Karpas-422 (cell line): Measurements from ENCODE around the gene NLGN1. TPM values are rescaled to one million over a fixed set of nuclear protein-coding genes. Genes with fewer than 3 reads are reported as not detected.

ENCODE experiments used
- DNase-seq: peaks from one replicate; pipeline ENCODE4 v3.0.0-alpha.2; 2015
- H2AFZ ChIP-seq: fragments of 200-600 bp; sonication (generic); 2 replicates; pipeline ENCODE4 v1.6.1; 2014; ENCODE audit warnings: antibody characterized with exemption, low read length, mixed read lengths
- H3K27ac ChIP-seq: fragments of 200-600 bp; sonication (generic); 2 replicates; pipeline ENCODE4 v1.5.1; 2014; ENCODE audit warnings: mild to moderate bottlenecking, low read length, moderate library complexity
- H3K27me3 ChIP-seq: fragments of 200-600 bp; sonication (generic); 2 replicates; pipeline ENCODE4 v1.6.1; 2014; ENCODE audit warnings: low read length, mixed read lengths
- H3K36me3 ChIP-seq: fragments of 200-600 bp; sonication (generic); 2 replicates; pipeline ENCODE4 v1.6.1; 2014; ENCODE audit warnings: low read length, mixed read lengths; ENCODE audit not compliant: insufficient read depth
- H3K4me1 ChIP-seq: fragments of 200-600 bp; sonication (generic); 2 replicates; pipeline ENCODE4 v1.6.1; 2014; ENCODE audit warnings: mild to moderate bottlenecking, low read length, mixed read lengths
- H3K4me2 ChIP-seq: fragments of 200-600 bp; sonication (generic); 2 replicates; pipeline ENCODE4 v1.6.1; 2014; ENCODE audit warnings: low read length, low read depth, mild to moderate bottlenecking; ENCODE audit not compliant: poor library complexity, severe bottlenecking
- H3K4me3 ChIP-seq: fragments of 200-600 bp; sonication (generic); 2 replicates; pipeline ENCODE4 v1.5.1; 2014; ENCODE audit warnings: mild to moderate bottlenecking, antibody characterized with exemption, low read length, mixed read lengths
- H3K79me2 ChIP-seq: fragments of 200-600 bp; sonication (generic); 2 replicates; pipeline ENCODE4 v1.6.1; 2014; ENCODE audit warnings: mild to moderate bottlenecking, low read length, mixed read lengths
- H3K9ac ChIP-seq: fragments of 200-600 bp; sonication (generic); 2 replicates; pipeline ENCODE4 v1.6.0; 2014; ENCODE audit warnings: low read length
- H3K9me2 ChIP-seq: fragments of 200-600 bp; sonication (generic), shearing (Covaris generic); replicated peaks from 2 replicates; pipeline ENCODE4 v1.6.0; 2014; ENCODE audit warnings: mild to moderate bottlenecking, low read length, moderate library complexity; ENCODE audit not compliant: insufficient read depth
- H3K9me3 ChIP-seq: fragments of 300-700, 200-600 bp; sonication (generic); 2 replicates; pipeline ENCODE4 v1.6.1; 2014; ENCODE audit warnings: low read length, mixed read lengths
- H4K20me1 ChIP-seq: fragments of 200-600 bp; sonication (generic); 2 replicates; pipeline ENCODE4 v1.6.1; 2014; ENCODE audit warnings: mild to moderate bottlenecking, antibody characterized with exemption, low read length, low read depth; ENCODE audit not compliant: insufficient read depth
- total RNA-seq: library from RNA; depleted of rRNA; stranded (reverse); fragments of >200 nt; shearing (Covaris generic); gene quantifications from 2 replicates; pipeline ENCODE4 v1.2.3, GENCODE V29; 2014; ENCODE audit warnings: low replicate concordance

The NLGN1 gene
- total RNA-seq, 1 experiment from 2014 or later: not detected

- H3K36me3 ChIP-seq: no peaks in the 10 kb centered on the region
- DNase-seq: no peak
- H3K9me2 ChIP-seq: no peaks in the 10 kb centered on the region
- H3K9me3 ChIP-seq: peaks cover 12% of the 10 kb centered on the region
- H3K9ac ChIP-seq: no peak overlapping the region
- no peak overlapping the region for H3K4me2 ChIP-seq
- H3K27me3 ChIP-seq: no peaks in the 10 kb centered on the region
- no peaks in the 10 kb centered on the region for H4K20me1 ChIP-seq
- no peak overlapping the region for H3K27ac ChIP-seq
- H3K4me3 ChIP-seq: no peak overlapping the region
- H2AFZ ChIP-seq: no peak overlapping the region
- H3K79me2 ChIP-seq: no peaks in the 10 kb centered on the region
- no peaks in the 10 kb centered on the region for H3K4me1 ChIP-seq
Measured at GRCh38 chr3:173826416-173826815, 428.9 kb downstream of the NLGN1 start.

- no peak overlapping the region for H3K9ac ChIP-seq
- H3K27me3 ChIP-seq: no peaks in the 10 kb centered on the region
- H3K79me2 ChIP-seq: no peaks in the 10 kb centered on the region
- H3K4me2 ChIP-seq: no peak overlapping the region
- H3K4me1 ChIP-seq: no peaks in the 10 kb centered on the region
- no peak overlapping the region for H2AFZ ChIP-seq
- H4K20me1 ChIP-seq: no peaks in the 10 kb centered on the region
- peaks cover 12% of the 10 kb centered on the region for H3K9me3 ChIP-seq
- no peak overlapping the region for H3K4me3 ChIP-seq
- H3K27ac ChIP-seq: no peak overlapping the region
- no peaks in the 10 kb centered on the region for H3K9me2 ChIP-seq
- no peak for DNase-seq
- H3K36me3 ChIP-seq: no peaks in the 10 kb centered on the region
Measured at GRCh38 chr3:173826901-173827609, 429.5 kb downstream of the NLGN1 start.

- no peak overlapping the region for H2AFZ ChIP-seq
- no peaks in the 10 kb centered on the region for H3K79me2 ChIP-seq
- H3K4me1 ChIP-seq: no peaks in the 10 kb centered on the region
- H3K9ac ChIP-seq: no peak overlapping the region
- no peak overlapping the region for H3K4me3 ChIP-seq
- H3K9me2 ChIP-seq: no peaks in the 10 kb centered on the region
- peaks cover 2% of the 10 kb centered on the region; the same call in 1 of the 2 replicates for H3K36me3 ChIP-seq
- H3K27me3 ChIP-seq: no peaks in the 10 kb centered on the region
- peaks cover 11% of the 10 kb centered on the region for H3K9me3 ChIP-seq
- no peak overlapping the region for H3K27ac ChIP-seq
- no peak for DNase-seq
- no peak overlapping the region for H3K4me2 ChIP-seq
- no peaks in the 10 kb centered on the region for H4K20me1 ChIP-seq
Measured at GRCh38 chr3:173838644-173839043, 441.1 kb downstream of the NLGN1 start.

- Histone ChIP-seq H3K4me2 (no peak overlapping the region), H3K9me3 (peaks cover 15% of the 10 kb centered on the region), H3K27me3 (no peaks in the 10 kb centered on the region), H3K4me1 (no peaks in the 10 kb centered on the region), H3K79me2 (no peaks in the 10 kb centered on the region), H3K27ac (no peak overlapping the region), H3K9me2 (no peaks in the 10 kb centered on the region), H4K20me1 (no peaks in the 10 kb centered on the region), H3K9ac (no peak overlapping the region), H3K36me3 (peaks cover 2% of the 10 kb centered on the region; the same call in 1 of the 2 replicates), H3K4me3 (no peak overlapping the region), H2AFZ (no peak overlapping the region)
- no peak for DNase-seq
Measured at GRCh38 chr3:173839859-173840258, 442.3 kb downstream of the NLGN1 start.

- no peak overlapping the region for H3K4me3 ChIP-seq
- H3K27ac ChIP-seq: no peak overlapping the region
- H3K4me1 ChIP-seq: no peaks in the 10 kb centered on the region
- H3K27me3 ChIP-seq: no peaks in the 10 kb centered on the region
- no peak overlapping the region for H2AFZ ChIP-seq
- DNase-seq: no peak
- H3K9me3 ChIP-seq: peaks cover 18% of the 10 kb centered on the region
- no peaks in the 10 kb centered on the region for H3K79me2 ChIP-seq
- H4K20me1 ChIP-seq: no peaks in the 10 kb centered on the region
- no peak overlapping the region for H3K4me2 ChIP-seq
- H3K9me2 ChIP-seq: no peaks in the 10 kb centered on the region
- H3K36me3 ChIP-seq: peaks cover 2% of the 10 kb centered on the region; the same call in 1 of the 2 replicates
- no peak overlapping the region for H3K9ac ChIP-seq
Measured at GRCh38 chr3:173841334-173841733, 443.8 kb downstream of the NLGN1 start.

- peaks cover 18% of the 10 kb centered on the region for H3K9me3 ChIP-seq
- H3K4me1 ChIP-seq: no peaks in the 10 kb centered on the region
- H3K27ac ChIP-seq: no peak overlapping the region
- no peak overlapping the region for H3K9ac ChIP-seq
- peaks cover 2% of the 10 kb centered on the region; the same call in 1 of the 2 replicates for H3K36me3 ChIP-seq
- H4K20me1 ChIP-seq: no peaks in the 10 kb centered on the region
- H2AFZ ChIP-seq: no peak overlapping the region
- no peaks in the 10 kb centered on the region for H3K9me2 ChIP-seq
- H3K4me3 ChIP-seq: no peak overlapping the region
- H3K4me2 ChIP-seq: no peak overlapping the region
- no peak for DNase-seq
- H3K79me2 ChIP-seq: no peaks in the 10 kb centered on the region
- no peaks in the 10 kb centered on the region for H3K27me3 ChIP-seq
Measured at GRCh38 chr3:173843060-173843459, 445.5 kb downstream of the NLGN1 start.

GRCh38 chr3:173846584-173846983 is 449.0 kb downstream of the NLGN1 start:
- peaks cover 23% of the 10 kb centered on the region; the same call in 1 of the 2 replicates for H3K9me3 ChIP-seq
- H3K9ac ChIP-seq: no peak overlapping the region
- no peaks in the 10 kb centered on the region for H3K4me1 ChIP-seq
- no peaks in the 10 kb centered on the region for H3K9me2 ChIP-seq
- H3K27me3 ChIP-seq: no peaks in the 10 kb centered on the region
- H3K4me2 ChIP-seq: no peak overlapping the region
- no peak overlapping the region for H3K4me3 ChIP-seq
- H3K79me2 ChIP-seq: no peaks in the 10 kb centered on the region
- H2AFZ ChIP-seq: no peak overlapping the region
- no peaks in the 10 kb centered on the region for H3K36me3 ChIP-seq
- no peaks in the 10 kb centered on the region for H4K20me1 ChIP-seq
- no peak overlapping the region for H3K27ac ChIP-seq
- no peak for DNase-seq

- H3K9me2 ChIP-seq: no peaks in the 10 kb centered on the region
- H3K4me1 ChIP-seq: no peaks in the 10 kb centered on the region
- H3K36me3 ChIP-seq: no peaks in the 10 kb centered on the region
- no peak overlapping the region for H3K4me3 ChIP-seq
- H3K27ac ChIP-seq: no peak overlapping the region
- peaks cover 27% of the 10 kb centered on the region; the same call in 1 of the 2 replicates for H3K9me3 ChIP-seq
- no peak overlapping the region for H3K4me2 ChIP-seq
- H4K20me1 ChIP-seq: no peaks in the 10 kb centered on the region
- H3K9ac ChIP-seq: no peak overlapping the region
- DNase-seq: no peak
- H3K79me2 ChIP-seq: no peaks in the 10 kb centered on the region
- no peak overlapping the region for H2AFZ ChIP-seq
- H3K27me3 ChIP-seq: no peaks in the 10 kb centered on the region
Measured at GRCh38 chr3:173849489-173849888, 451.9 kb downstream of the NLGN1 start.
